Kidney epithelial cell (primary cell): Measurements from ENCODE around the gene SKIL. TPM values are rescaled to one million over a fixed set of nuclear protein-coding genes. Genes with fewer than 3 reads are reported as not detected.

Source experiments
- DNase-seq: peaks from one replicate; pipeline ENCODE4 v3.0.0-alpha.2; 2010; ENCODE audit warnings: low read depth
- H3K27me3 ChIP-seq: 2 replicates; pipeline ENCODE4 v1.6.0; 2011; ENCODE audit warnings: low read length; ENCODE audit not compliant: control insufficient read depth, insufficient read depth
- H3K36me3 ChIP-seq: 2 replicates; pipeline ENCODE4 v1.5.1; 2011; ENCODE audit warnings: low read length; ENCODE audit not compliant: control insufficient read depth, insufficient read depth
- H3K4me3 ChIP-seq: 2 replicates; pipeline ENCODE4 v1.5.1; 2011; ENCODE audit warnings: low read depth, mild to moderate bottlenecking, control low read depth, low read length
- CTCF ChIP-seq: IDR thresholded peaks from 2 replicates; pipeline ENCODE4 v1.5.1; 2011; ENCODE audit warnings: mild to moderate bottlenecking, moderate library complexity, low read length, control low read depth, inconsistent platforms; ENCODE audit not compliant: insufficient read depth, poor library complexity, severe bottlenecking
- total RNA-seq: library from RNA; depleted of rRNA; stranded (reverse); fragments of >200 nt; gene quantifications from 2 replicates; pipeline ENCODE4 v1.2.3, GENCODE V29; 2015

The SKIL gene
- total RNA-seq, 1 donor from 2014 or later, result 108 TPM

- Histone ChIP-seq H3K36me3 (peaks cover 3% of the 10 kb centered on the region), H3K27me3 (no peaks in the 10 kb centered on the region), H3K4me3 (peak overlapping the region; percentile 31)
- no peak for DNase-seq
- no peak for TF ChIP-seq CTCF
These were observed 829 bp upstream of the SKIL start for GRCh38 chr3:170356596-170357175.

GRCh38 chr3:170358042-170359010 is 811 bp downstream of the SKIL start:
- TF ChIP-seq CTCF, result peak; percentile 58
- peaks cover 3% of the 10 kb centered on the region for H3K36me3 ChIP-seq
- no peak for DNase-seq
- H3K27me3 ChIP-seq, result no peaks in the 10 kb centered on the region
- peak overlapping the region; percentile 96 for H3K4me3 ChIP-seq

GRCh38 chr3:170359178-170359704 is 1.7 kb downstream of the SKIL start:
- Histone ChIP-seq H3K27me3 (no peaks in the 10 kb centered on the region), H3K4me3 (peak overlapping the region; percentile 96), H3K36me3 (peaks cover 3% of the 10 kb centered on the region)
- DNase-seq, result no peak
- TF ChIP-seq CTCF, result no peak

- Histone ChIP-seq H3K36me3 (peaks cover 3% of the 10 kb centered on the region), H3K4me3 (peak overlapping the region; percentile 0), H3K27me3 (no peaks in the 10 kb centered on the region)
- DNase-seq, result no peak
- TF ChIP-seq CTCF, result no peak
These were observed 3.0 kb downstream of the SKIL start for GRCh38 chr3:170360466-170360865.

GRCh38 chr3:170360916-170361315 is 3.4 kb downstream of the SKIL start:
- Histone ChIP-seq H3K36me3 (peaks cover 3% of the 10 kb centered on the region), H3K27me3 (no peaks in the 10 kb centered on the region), H3K4me3 (peak overlapping the region; percentile 0)
- TF ChIP-seq CTCF, result no peak
- no peak for DNase-seq
